ENCODE results near the gene IFNLR1. TPM values are rescaled to one million over a fixed set of nuclear protein-coding genes. Genes with fewer than 3 reads are reported as not detected.
A peak's percentile ranks its signal among the peaks of the same experiment; 100 is the strongest.

IFNLR1 gene
- total RNA-seq, 1 donor: not detected

DNA sequence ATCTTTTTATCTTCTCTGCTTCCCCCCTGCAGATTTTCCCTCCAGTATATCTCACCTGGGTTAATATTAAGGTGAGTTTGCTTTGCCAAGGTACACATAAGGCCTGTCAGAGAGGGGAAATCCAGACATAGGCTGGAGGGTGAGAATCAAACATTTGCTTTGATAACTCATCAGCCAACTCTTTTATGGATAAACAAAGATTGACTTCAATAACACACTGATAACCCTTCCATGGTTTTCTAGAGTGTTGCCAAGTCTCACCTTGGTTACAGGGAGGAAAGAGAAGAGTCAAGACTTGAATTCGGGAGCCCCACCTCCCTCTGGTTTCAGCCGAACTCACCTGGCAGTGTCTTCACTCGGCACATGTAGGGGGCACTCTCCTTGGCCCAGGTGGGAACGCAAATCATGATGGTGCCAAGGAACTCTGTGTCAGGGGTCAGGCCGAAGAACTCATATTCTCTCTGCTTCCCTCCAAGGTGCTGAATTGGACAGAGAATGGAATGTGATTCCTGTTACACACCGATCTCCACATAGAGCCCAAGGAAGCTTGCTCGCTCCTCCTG is 59.2 kb downstream of the IFNLR1 start:
- H3K4me1 ChIP-seq (ENCODE audit: insufficient read depth, low read length): peaks cover 3% of the 10 kb centered on the region
- H3K4me2 ChIP-seq (ENCODE audit: insufficient read depth, low read length): no peak overlapping the region

DNA sequence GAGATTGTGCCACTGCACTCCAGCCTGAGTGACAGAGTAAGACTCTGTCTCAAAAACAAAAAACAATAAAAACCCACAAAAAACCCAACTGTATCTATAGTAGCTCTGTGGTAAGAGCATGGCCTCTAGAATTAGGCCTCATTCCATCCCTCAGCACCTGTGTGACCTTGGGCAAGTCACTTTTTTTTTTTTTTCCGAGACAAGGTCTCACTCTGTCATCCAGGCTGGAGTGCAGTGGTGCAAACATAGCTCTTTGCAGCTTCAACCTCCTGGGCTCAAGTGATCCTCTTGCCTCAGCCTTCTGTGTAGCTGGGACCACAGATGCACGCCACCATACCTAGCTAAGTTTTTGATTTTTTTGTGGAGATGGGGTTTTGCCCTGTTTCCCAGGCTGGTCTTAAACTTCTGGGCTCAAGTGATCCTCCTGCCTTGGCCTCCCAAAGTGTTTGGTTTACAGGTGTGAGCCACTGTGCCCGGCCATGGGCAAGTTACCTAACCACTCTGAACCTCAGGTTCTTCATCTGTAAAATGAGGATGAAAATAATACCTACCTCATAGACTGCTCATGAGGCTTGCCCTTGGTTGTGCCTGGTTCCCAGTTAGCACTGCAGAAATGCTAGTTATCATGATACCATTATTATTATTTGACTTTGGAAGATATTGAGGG is 59.8 kb downstream of the IFNLR1 start:
- TF ChIP-seq, protein P1, sequence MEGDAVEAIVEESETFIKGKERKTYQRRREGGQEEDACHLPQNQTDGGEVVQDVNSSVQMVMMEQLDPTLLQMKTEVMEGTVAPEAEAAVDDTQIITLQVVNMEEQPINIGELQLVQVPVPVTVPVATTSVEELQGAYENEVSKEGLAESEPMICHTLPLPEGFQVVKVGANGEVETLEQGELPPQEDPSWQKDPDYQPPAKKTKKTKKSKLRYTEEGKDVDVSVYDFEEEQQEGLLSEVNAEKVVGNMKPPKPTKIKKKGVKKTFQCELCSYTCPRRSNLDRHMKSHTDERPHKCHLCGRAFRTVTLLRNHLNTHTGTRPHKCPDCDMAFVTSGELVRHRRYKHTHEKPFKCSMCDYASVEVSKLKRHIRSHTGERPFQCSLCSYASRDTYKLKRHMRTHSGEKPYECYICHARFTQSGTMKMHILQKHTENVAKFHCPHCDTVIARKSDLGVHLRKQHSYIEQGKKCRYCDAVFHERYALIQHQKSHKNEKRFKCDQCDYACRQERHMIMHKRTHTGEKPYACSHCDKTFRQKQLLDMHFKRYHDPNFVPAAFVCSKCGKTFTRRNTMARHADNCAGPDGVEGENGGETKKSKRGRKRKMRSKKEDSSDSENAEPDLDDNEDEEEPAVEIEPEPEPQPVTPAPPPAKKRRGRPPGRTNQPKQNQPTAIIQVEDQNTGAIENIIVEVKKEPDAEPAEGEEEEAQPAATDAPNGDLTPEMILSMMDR (IDR thresholded peaks at IDR 0.05; ENCODE audit: extremely low read depth, low read depth, low read length): no peak
- H3K4me3 ChIP-seq (ENCODE audit: insufficient read depth, low read length): no peak overlapping the region

More for the DNA sequence above, 59.2 kb downstream of the IFNLR1 start:
- Histone ChIP-seq H3K9me3 (ENCODE audit: low read depth, low read length) (no peaks in the 10 kb centered on the region), H3K27me3 (ENCODE audit: insufficient read depth, low read length) (no peaks in the 10 kb centered on the region), H2AFZ (ENCODE audit: low read length) (no peak overlapping the region), H3K36me3 (ENCODE audit: insufficient read depth, low read length) (no peaks in the 10 kb centered on the region), H3K79me2 (ENCODE audit: insufficient read depth, low read length) (no peaks in the 10 kb centered on the region), H3K27ac (ENCODE audit: low read depth, low read length) (no peak overlapping the region), H3K4me3 (ENCODE audit: insufficient read depth, low read length) (no peak overlapping the region), H4K20me1 (ENCODE audit: insufficient read depth, low read length) (no peaks in the 10 kb centered on the region)
- no peak for DNase-seq (ENCODE audit: insufficient read length, low spot score, missing footprints)
- TF ChIP-seq, protein P1 (IDR thresholded peaks at IDR 0.05; ENCODE audit: extremely low read depth, low read depth, low read length): no peak

DNA sequence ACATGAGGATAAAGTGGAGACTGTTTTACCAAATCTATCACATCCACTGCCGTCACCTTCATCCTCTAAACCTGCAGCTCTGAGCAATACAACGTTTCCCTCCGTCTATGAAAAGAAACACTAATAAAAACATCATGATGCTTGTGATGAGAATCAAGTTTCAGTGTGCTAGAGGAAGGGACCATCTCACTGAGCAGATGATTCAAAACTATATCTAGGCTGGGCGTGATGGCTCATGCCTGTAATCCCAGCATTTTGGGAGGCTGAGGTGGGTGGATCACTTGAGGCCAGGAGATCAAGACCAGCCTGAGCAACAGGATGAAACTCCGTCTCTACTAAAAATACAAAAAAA is 60.4 kb downstream of the IFNLR1 start:
- no peaks in the 10 kb centered on the region for H3K36me3 ChIP-seq (ENCODE audit: insufficient read depth, low read length)
- H3K27ac ChIP-seq (ENCODE audit: low read depth, low read length): no peak overlapping the region
- peaks cover 3% of the 10 kb centered on the region for H3K4me1 ChIP-seq (ENCODE audit: insufficient read depth, low read length)
- H3K4me3 ChIP-seq (ENCODE audit: insufficient read depth, low read length): no peak overlapping the region
- H3K9me3 ChIP-seq (ENCODE audit: low read depth, low read length): no peaks in the 10 kb centered on the region
- H4K20me1 ChIP-seq (ENCODE audit: insufficient read depth, low read length): no peaks in the 10 kb centered on the region
- peak overlapping the region; percentile 1 for H3K4me2 ChIP-seq (ENCODE audit: insufficient read depth, low read length)
- H3K27me3 ChIP-seq (ENCODE audit: insufficient read depth, low read length): no peaks in the 10 kb centered on the region
- TF ChIP-seq, protein P1 (IDR thresholded peaks at IDR 0.05; ENCODE audit: extremely low read depth, low read depth, low read length): no peak
- no peak for DNase-seq (ENCODE audit: insufficient read length, low spot score, missing footprints)
- no peaks in the 10 kb centered on the region for H3K79me2 ChIP-seq (ENCODE audit: insufficient read depth, low read length)
- H2AFZ ChIP-seq (ENCODE audit: low read length): peak overlapping the region; percentile 37

More for the DNA sequence above, 59.8 kb downstream of the IFNLR1 start:
- no peak overlapping the region for H2AFZ ChIP-seq (ENCODE audit: low read length)
- DNase-seq (ENCODE audit: insufficient read length, low spot score, missing footprints): no peak
- no peak overlapping the region for H3K27ac ChIP-seq (ENCODE audit: low read depth, low read length)
- peaks cover 3% of the 10 kb centered on the region for H3K4me1 ChIP-seq (ENCODE audit: insufficient read depth, low read length)
- H3K9me3 ChIP-seq (ENCODE audit: low read depth, low read length): no peaks in the 10 kb centered on the region
- H3K36me3 ChIP-seq (ENCODE audit: insufficient read depth, low read length): no peaks in the 10 kb centered on the region
- H3K27me3 ChIP-seq (ENCODE audit: insufficient read depth, low read length): no peaks in the 10 kb centered on the region
- H4K20me1 ChIP-seq (ENCODE audit: insufficient read depth, low read length): no peaks in the 10 kb centered on the region
- no peak overlapping the region for H3K4me2 ChIP-seq (ENCODE audit: insufficient read depth, low read length)
- no peaks in the 10 kb centered on the region for H3K79me2 ChIP-seq (ENCODE audit: insufficient read depth, low read length)

DNA sequence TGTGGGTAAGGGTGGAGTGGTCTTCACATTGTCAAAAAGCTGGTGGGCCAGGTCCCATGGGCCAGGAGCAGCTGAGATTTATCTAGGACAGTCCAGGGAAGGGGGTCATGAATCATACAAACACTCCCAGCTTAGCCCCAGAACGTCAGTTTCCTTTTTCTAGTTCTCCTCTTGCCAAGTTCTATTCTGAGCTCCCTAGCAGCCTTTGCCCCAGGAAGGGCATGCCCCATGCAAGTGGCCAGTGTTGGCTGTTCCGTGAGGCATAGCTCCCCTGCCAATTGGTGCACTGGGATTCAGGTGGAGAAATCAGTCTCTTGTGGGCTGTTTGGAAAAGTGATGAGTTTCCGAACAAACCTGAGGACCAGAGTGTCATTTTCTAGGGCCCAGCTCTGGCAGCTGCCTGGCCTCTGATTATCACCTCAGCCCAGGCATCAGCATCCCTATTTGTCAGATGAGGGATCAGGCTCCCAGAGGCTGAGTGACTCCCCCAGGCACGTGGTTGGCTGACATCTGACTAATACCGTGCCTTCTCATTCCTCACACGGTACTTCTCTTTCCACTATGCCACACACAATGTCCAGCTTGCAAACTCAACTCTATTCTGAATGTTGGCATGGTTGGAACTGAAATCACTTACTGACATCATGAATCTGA is 60.9 kb downstream of the IFNLR1 start:
- Histone ChIP-seq H3K4me2 (ENCODE audit: insufficient read depth, low read length) (peak overlapping the region; percentile 1), H4K20me1 (ENCODE audit: insufficient read depth, low read length) (no peaks in the 10 kb centered on the region), H3K4me1 (ENCODE audit: insufficient read depth, low read length) (peaks cover 3% of the 10 kb centered on the region), H3K9me3 (ENCODE audit: low read depth, low read length) (no peaks in the 10 kb centered on the region), H2AFZ (ENCODE audit: low read length) (peak overlapping the region; percentile 37), H3K4me3 (ENCODE audit: insufficient read depth, low read length) (no peak overlapping the region), H3K36me3 (ENCODE audit: insufficient read depth, low read length) (no peaks in the 10 kb centered on the region), H3K27me3 (ENCODE audit: insufficient read depth, low read length) (no peaks in the 10 kb centered on the region), H3K79me2 (ENCODE audit: insufficient read depth, low read length) (no peaks in the 10 kb centered on the region), H3K27ac (ENCODE audit: low read depth, low read length) (no peak overlapping the region)
- TF ChIP-seq, protein P1 (IDR thresholded peaks at IDR 0.05; ENCODE audit: extremely low read depth, low read depth, low read length): no peak
- DNase-seq (ENCODE audit: insufficient read length, low spot score, missing footprints): no peak

Data from osteoblast (primary cell).